VCaP (cell line): ENCODE measurements around the gene PGAM4.
"Not testable (repeated sequence)": the region's sequence is repeated elsewhere in the genome, so short reads cannot be mapped to it uniquely, and the experiment has no call there.

Experiments
- H3K27ac ChIP-seq: fragments of 450-650 bp; 2 replicates; pipeline ENCODE4 v1.5.1; 2017
- CTCF ChIP-seq: fragments of 450-650 bp; conservative IDR thresholded peaks from 2 replicates; pipeline ENCODE4 v1.5.1; 2017; ENCODE audit warnings: mild to moderate bottlenecking, moderate library complexity

Gene PGAM4

GRCh38 chrX:77925764-77926163 is 43.7 kb downstream of the PGAM4 start:
- no peak for TF ChIP-seq CTCF
- H3K27ac ChIP-seq = no peak overlapping the region

GRCh38 chrX:77924320-77924859 is 45.0 kb downstream of the PGAM4 start:
- no peak overlapping the region for H3K27ac ChIP-seq
- TF ChIP-seq CTCF = no peak

- no peak for TF ChIP-seq CTCF
- H3K27ac ChIP-seq = no peak overlapping the region
Measured at GRCh38 chrX:77922787-77923186, 46.7 kb downstream of the PGAM4 start.

DNA sequence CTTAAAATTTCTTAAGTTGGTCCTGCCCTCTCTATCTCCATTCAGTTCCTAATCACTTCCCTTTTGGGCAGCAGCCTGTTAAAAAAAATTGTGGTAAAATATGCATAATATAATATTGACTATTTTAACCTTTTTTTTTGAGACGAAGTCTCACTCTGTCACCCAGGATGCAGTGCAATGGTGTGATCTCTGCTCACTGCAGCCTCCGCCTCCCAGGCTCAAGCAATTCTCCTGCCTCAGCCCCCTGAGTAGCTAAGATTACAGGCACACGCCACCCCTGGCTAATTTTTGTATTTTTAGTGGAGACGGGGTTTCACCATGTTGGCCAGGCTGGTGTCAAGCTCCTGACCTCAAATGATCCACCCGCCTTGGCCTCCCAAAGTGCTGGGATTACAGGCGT is 50.1 kb downstream of the PGAM4 start:
- not testable (repeated sequence) for H3K27ac ChIP-seq

DNA sequence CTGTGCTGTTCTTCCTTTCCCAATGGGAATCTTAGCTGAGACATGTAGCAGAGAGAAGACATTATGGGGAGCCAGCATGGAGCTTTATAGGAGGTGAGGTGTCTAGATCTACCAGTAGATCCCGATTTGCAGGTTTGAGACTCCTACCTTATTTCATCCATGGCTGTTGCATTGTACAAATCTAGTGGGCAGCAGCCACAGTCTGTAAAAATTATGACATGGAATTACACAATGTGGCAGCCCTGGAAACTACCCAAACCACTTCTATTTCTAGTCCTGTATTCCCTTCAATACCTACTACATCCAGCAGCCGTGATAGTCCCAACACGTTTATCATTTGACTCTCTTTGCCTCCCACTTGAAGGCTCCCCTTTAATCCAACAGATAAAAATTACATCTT is 50.9 kb downstream of the PGAM4 start:
- no peak for TF ChIP-seq CTCF
- H3K27ac ChIP-seq = no peak overlapping the region
